A549 (cell line): ENCODE results near the gene SUDS3. TPM values are rescaled to one million over a fixed set of nuclear protein-coding genes. Genes with fewer than 3 reads are reported as not detected.

ENCODE experiments used
- ATAC-seq, 2 experiments: fragments of 200-7000 bp in 1 of 2; fragments of >200 bp in 1 of 2; cut with Nextera tagmentation in 1 of 2; cut with Tn5 transposase in 1 of 2; 3 replicates each; pipeline versions ENCODE4 v1.8.0 to v1.9.1; 2018 to 2020; ENCODE audit warnings: mild to moderate bottlenecking in 1 of 2, moderate library complexity in 1 of 2
- CTCF ChIA-PET: fragments of 300-600 bp; sonication (Branson Sonifier 250); formaldehyde crosslinking; extraction: SDS; loops from one replicate; lab custom pipeline; 2021; ENCODE audit warnings: antibody characterized with exemption, inconsistent platforms; lab: Yijun Ruan, JAX
- POLR2A ChIA-PET: fragments of 350-600 bp; formaldehyde crosslinking; extraction: SDS; loops from one replicate; lab custom pipeline; 2021; ENCODE audit warnings: antibody characterized with exemption, inconsistent platforms; lab: Yijun Ruan, JAX
- DNase-seq, 2 experiments: peaks; one replicate each; pipeline versions ENCODE4 v3.0.0 to v3.0.0-alpha.2; 2011 to 2016; ENCODE audit warnings: low read depth in 1 of 2, low spot score in 1 of 2
- FAIRE-seq: peaks from 2 replicates; lab custom pipeline; 2011; peaks lifted over from hg19 to GRCh38; lab: Jason Lieb, UNC
- H3K27ac ChIP-seq, 2 experiments: fragments of >200 bp; sonication (Bioruptor Twin); formaldehyde crosslinking; 3 replicates each; pipeline ENCODE4 v1.5.1; 2016 to 2017
- H3K4me1 ChIP-seq: fragments of >200 bp; sonication (Bioruptor Twin); formaldehyde crosslinking; 3 replicates; pipeline ENCODE4 v1.6.1; 2016
- H3K4me2 ChIP-seq: fragments of >200 bp; sonication (Bioruptor Twin); formaldehyde crosslinking; 3 replicates; pipeline ENCODE4 v1.6.1; 2016
- H3K4me3 ChIP-seq: fragments of >200 bp; sonication (Bioruptor Twin); formaldehyde crosslinking; 3 replicates; pipeline ENCODE4 v1.5.1; 2016
- H3K9me3 ChIP-seq: fragments of >200 bp; sonication (Bioruptor Twin); formaldehyde crosslinking; 3 replicates; pipeline ENCODE4 v1.6.1; 2016
- BHLHE40 ChIP-seq: IDR thresholded peaks from 2 replicates; pipeline ENCODE4 v1.6.1; 2012; ENCODE audit warnings: low read depth, low read length, inconsistent platforms
- EHMT2 ChIP-seq: fragments of 200-600 bp; sonication (generic); IDR thresholded peaks from 2 replicates; pipeline ENCODE4 v1.6.1; 2016; ENCODE audit warnings: antibody characterized with exemption, low read depth, mild to moderate bottlenecking, moderate library complexity
- EP300 ChIP-seq, 2 experiments: fragments of >200 bp; sonication (Bioruptor Twin); formaldehyde crosslinking; IDR thresholded peaks; 2 replicates in 1 of 2; 3 replicates in 1 of 2; pipeline ENCODE4 v1.6.1; 2016 to 2017
- GATA3 ChIP-seq: IDR thresholded peaks from 2 replicates; pipeline ENCODE4 v1.6.1; 2012; ENCODE audit warnings: borderline replicate concordance
- HEYL ChIP-seq: fragments of 250-450 bp; sonication (Bioruptor Pico); IDR thresholded peaks from 2 replicates; pipeline ENCODE4 v1.8.0; 2021; ENCODE audit warnings: mild to moderate bottlenecking, moderate library complexity
- HOXB13 ChIP-seq: fragments of 250-450 bp; sonication (Bioruptor Pico); IDR thresholded peaks from 2 replicates; pipeline ENCODE4 v1.5.0; 2020; ENCODE audit warnings: low read depth, mild to moderate bottlenecking, moderate library complexity
- KDM1A ChIP-seq: fragments of 200-600 bp; sonication (generic); IDR thresholded peaks from 2 replicates; pipeline ENCODE4 v1.6.1; 2016; ENCODE audit warnings: low read depth, mild to moderate bottlenecking
- MAFK ChIP-seq: fragments of 450-650 bp; IDR thresholded peaks from 2 replicates; pipeline ENCODE4 v1.6.1; 2014; ENCODE audit not compliant: partially characterized antibody
- MAZ ChIP-seq: fragments of 150-350 bp; IDR thresholded peaks from 2 replicates; pipeline ENCODE4 v1.6.1; 2014; ENCODE audit warnings: antibody characterized with exemption, low read depth, low read length, borderline replicate concordance
- RAD21 ChIP-seq, 2 experiments: fragments of >200 bp in 1 of 2; sonication (Bioruptor Twin) in 1 of 2; formaldehyde crosslinking in 1 of 2; IDR thresholded peaks in 1 of 2; conservative IDR thresholded peaks in 1 of 2; 2 replicates in 1 of 2; 3 replicates in 1 of 2; pipeline ENCODE4 v1.6.1; 2012 to 2018; ENCODE audit warnings: inconsistent platforms in 1 of 2
- RARB ChIP-seq: fragments of 250-450 bp; sonication (Bioruptor Pico); IDR thresholded peaks from 2 replicates; pipeline ENCODE4 v1.8.0; 2021; ENCODE audit warnings: mild to moderate bottlenecking, moderate library complexity
- RFX5 ChIP-seq: fragments of 450-650 bp; IDR thresholded peaks from 2 replicates; pipeline ENCODE4 v1.7.1; 2014; ENCODE audit warnings: antibody characterized with exemption, mild to moderate bottlenecking, moderate library complexity
- RNF2 ChIP-seq: fragments of 200-600 bp; sonication (generic); IDR thresholded peaks from 2 replicates; pipeline ENCODE4 v1.6.1; 2016; ENCODE audit warnings: low read depth, mild to moderate bottlenecking, antibody characterized with exemption, moderate library complexity, borderline replicate concordance
- SMC3 ChIP-seq: fragments of >200 bp; sonication (Bioruptor Twin); formaldehyde crosslinking; IDR thresholded peaks from 3 replicates; pipeline ENCODE4 v1.6.1; 2018; ENCODE audit warnings: inconsistent platforms
- ZNF302 ChIP-seq: fragments of 250-450 bp; sonication (Bioruptor Pico); IDR thresholded peaks from 2 replicates; pipeline ENCODE4 v1.9.0; 2021; ENCODE audit warnings: inconsistent platforms, mild to moderate bottlenecking, moderate library complexity
- WGBS: methylation state at CpG from one replicate; pipeline ENCODE4 v1.1.6; 2017; ENCODE audit errors: missing lambda C conversion rate; 5-methylcytosine and 5-hydroxymethylcytosine counted together
- polyA plus RNA-seq, 4 experiments: library from polyadenylated mRNA; depleted of rRNA in 3 of 4; stranded (reverse); fragments of >200 nt; fragmentation: RNase III in 1 of 4; extraction: RNeasy Plus Mini Kit Qiagen cat#74134 plus additional on column Dnase treatment in 1 of 4; gene quantifications; 2 replicates in 3 of 4; 3 replicates in 1 of 4; pipeline ENCODE4 v1.2.3, GENCODE V29; 2011 to 2017
- TF ChIP-seq, protein P1 (sequence below): fragments of 450-650 bp; IDR thresholded peaks from 2 replicates; pipeline ENCODE4 v1.6.1; 2014; ENCODE audit warnings: antibody characterized with exemption
- TF ChIP-seq, protein P2 (sequence below): IDR thresholded peaks from 2 replicates; pipeline ENCODE4 v1.6.1; 2012; ENCODE audit warnings: low read depth, borderline replicate concordance
- TF ChIP-seq, protein P3 (sequence below): IDR thresholded peaks from 2 replicates; pipeline ENCODE4 v1.6.1; 2012
- TF ChIP-seq, protein P4 (sequence below): fragments of 250-450 bp; sonication (Bioruptor Pico); IDR thresholded peaks from 2 replicates; pipeline ENCODE4 v1.5.0; 2021; ENCODE audit warnings: mild to moderate bottlenecking, moderate library complexity, borderline replicate concordance

The SUDS3 gene
- polyA plus RNA-seq, 2 of the 4 experiments (the other 2 are of a cell fraction) = 20.3 to 36.5 TPM

DNA sequence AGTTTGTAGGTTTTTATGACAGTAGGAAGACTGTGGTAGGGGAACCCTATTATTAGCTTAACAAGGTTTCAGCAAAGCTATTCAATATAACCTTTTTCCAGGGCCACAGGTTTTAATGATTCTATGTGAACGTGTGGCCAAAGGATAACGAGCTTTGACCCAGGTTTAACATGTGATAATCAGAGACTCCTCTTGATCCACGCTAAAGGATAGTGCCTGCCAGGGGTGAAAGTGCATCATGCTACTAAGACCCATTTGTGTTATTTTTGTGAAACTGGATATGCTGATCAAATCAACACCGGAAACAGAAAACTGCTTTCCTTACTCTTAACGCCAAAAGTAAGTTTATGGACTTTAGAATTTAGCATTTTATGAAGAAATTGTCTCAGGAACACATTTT, 2.7 kb upstream of the SUDS3 start:
- peak overlapping the region; percentile 83 to 88 for H3K27ac ChIP-seq
- ChIA-PET POLR2A (interaction anchor here (0.5 to 1.8 kb wide), 3 partner anchors 17 to 1866 kb away, joined by 3 to 13 read pairs (median 6); no protein-coding TSS in a partner anchor), CTCF (interaction anchor here (0.6 to 6.6 kb wide), 5 partner anchors 15 to 252 kb away, joined by 3 to 193 read pairs (median 5); no protein-coding TSS in a partner anchor)
- H3K9me3 ChIP-seq = no peaks in the 10 kb centered on the region
- H3K4me1 ChIP-seq = peaks cover 23% of the 10 kb centered on the region
- no peak for TF ChIP-seq BHLHE40
- TF ChIP-seq, protein P1, sequence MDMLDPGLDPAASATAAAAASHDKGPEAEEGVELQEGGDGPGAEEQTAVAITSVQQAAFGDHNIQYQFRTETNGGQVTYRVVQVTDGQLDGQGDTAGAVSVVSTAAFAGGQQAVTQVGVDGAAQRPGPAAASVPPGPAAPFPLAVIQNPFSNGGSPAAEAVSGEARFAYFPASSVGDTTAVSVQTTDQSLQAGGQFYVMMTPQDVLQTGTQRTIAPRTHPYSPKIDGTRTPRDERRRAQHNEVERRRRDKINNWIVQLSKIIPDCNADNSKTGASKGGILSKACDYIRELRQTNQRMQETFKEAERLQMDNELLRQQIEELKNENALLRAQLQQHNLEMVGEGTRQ = no peak
- TF ChIP-seq SMC3 = no peak
- no peak for TF ChIP-seq RAD21 (conservative IDR thresholded peaks at IDR 0.05 in 1 of 2, IDR thresholded peaks at IDR 0.05 in 1 of 2)
- TF ChIP-seq RFX5 = no peak
- TF ChIP-seq ZNF302 (CRISPR knock-in tag) = no peak
- TF ChIP-seq, protein P2, sequence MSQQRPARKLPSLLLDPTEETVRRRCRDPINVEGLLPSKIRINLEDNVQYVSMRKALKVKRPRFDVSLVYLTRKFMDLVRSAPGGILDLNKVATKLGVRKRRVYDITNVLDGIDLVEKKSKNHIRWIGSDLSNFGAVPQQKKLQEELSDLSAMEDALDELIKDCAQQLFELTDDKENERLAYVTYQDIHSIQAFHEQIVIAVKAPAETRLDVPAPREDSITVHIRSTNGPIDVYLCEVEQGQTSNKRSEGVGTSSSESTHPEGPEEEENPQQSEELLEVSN = no peak
- TF ChIP-seq GATA3 = no peak
- no peak for TF ChIP-seq EP300 (IDR thresholded peaks at IDR 0.05)
- TF ChIP-seq KDM1A = no peak
- no peak for TF ChIP-seq HEYL (CRISPR knock-in tag)
- no peak for TF ChIP-seq MAZ
- TF ChIP-seq RNF2 = no peak
- TF ChIP-seq, protein P3, sequence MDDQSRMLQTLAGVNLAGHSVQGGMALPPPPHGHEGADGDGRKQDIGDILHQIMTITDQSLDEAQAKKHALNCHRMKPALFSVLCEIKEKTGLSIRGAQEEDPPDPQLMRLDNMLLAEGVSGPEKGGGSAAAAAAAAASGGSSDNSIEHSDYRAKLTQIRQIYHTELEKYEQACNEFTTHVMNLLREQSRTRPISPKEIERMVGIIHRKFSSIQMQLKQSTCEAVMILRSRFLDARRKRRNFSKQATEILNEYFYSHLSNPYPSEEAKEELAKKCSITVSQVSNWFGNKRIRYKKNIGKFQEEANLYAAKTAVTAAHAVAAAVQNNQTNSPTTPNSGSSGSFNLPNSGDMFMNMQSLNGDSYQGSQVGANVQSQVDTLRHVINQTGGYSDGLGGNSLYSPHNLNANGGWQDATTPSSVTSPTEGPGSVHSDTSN = no peak
- TF ChIP-seq HOXB13 = no peak
- no peak for TF ChIP-seq RARB (CRISPR knock-in tag)
- no peak for TF ChIP-seq MAFK
- TF ChIP-seq, protein P4, sequence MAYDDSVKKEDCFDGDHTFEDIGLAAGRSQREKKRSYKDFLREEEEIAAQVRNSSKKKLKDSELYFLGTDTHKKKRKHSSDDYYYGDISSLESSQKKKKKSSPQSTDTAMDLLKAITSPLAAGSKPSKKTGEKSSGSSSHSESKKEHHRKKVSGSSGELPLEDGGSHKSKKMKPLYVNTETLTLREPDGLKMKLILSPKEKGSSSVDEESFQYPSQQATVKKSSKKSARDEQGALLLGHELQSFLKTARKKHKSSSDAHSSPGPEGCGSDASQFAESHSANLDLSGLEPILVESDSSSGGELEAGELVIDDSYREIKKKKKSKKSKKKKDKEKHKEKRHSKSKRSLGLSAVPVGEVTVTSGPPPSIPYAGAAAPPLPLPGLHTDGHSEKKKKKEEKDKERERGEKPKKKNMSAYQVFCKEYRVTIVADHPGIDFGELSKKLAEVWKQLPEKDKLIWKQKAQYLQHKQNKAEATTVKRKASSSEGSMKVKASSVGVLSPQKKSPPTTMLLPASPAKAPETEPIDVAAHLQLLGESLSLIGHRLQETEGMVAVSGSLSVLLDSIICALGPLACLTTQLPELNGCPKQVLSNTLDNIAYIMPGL (CRISPR knock-in tag) = no peak
- DNase-seq (no peak), ATAC-seq (no peak), FAIRE-seq (no peak)
- H3K4me3 ChIP-seq = peak overlapping the region; percentile 55
- peak overlapping the region; percentile 84 for H3K4me2 ChIP-seq
- WGBS = 81% methylated on average over 5 of the region's 5 CpGs

DNA sequence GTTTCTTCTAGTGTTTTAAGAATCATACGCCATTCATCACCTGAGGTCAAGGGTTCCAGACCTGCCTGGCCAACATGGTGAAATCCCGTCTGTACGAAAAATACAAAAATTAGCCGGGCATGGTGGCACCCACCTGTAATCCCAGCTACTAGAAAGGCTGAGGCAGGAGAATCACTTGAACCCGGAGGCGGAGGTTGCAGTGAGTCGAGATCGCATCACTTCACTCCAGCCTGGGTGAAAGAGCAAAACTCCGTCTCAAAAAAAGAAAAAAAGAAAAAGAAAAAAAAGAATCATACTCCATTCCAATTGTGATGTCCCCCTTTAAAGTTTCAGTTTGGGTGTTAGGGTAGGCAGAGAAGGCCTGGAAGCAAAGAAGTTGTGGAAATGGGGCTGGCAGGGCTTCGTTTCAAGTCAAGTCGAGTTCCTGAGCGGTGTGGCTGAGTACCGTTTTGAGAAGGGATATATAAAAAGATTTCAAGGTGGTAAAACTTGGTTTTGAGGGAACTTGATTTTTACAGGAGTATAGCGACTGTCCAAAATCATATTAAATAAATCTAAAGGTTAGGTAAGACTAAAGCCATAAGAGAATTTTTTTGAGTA, 2.1 kb upstream of the SUDS3 start:
- ATAC-seq (no peak), FAIRE-seq (no peak)
- H3K4me1 ChIP-seq = peaks cover 23% of the 10 kb centered on the region
- peak overlapping the region; percentile 84; the same call in 2 of the 3 replicates for H3K4me2 ChIP-seq
- TF ChIP-seq EHMT2 = no peak
- TF ChIP-seq, protein P2 = no peak
- TF ChIP-seq, all 56 proteins: peak for 0
- no peaks in the 10 kb centered on the region for H3K9me3 ChIP-seq
- POLR2A ChIA-PET = interaction anchor here (0.5 to 1.8 kb wide), 2 partner anchors 18 to 1865 kb away, joined by 3 to 13 read pairs; no protein-coding TSS in a partner anchor
- no peak for DNase-seq
- no peak overlapping the region for H3K4me3 ChIP-seq
- H3K27ac ChIP-seq = peak overlapping the region in 1 of 2 experiments; percentile 88; a peak in 2 of 6 replicates
- CTCF ChIA-PET = interaction anchor here (2.3 to 6.6 kb wide), 2 partner anchors 190 to 209 kb away, joined by 11 to 193 read pairs; no protein-coding TSS in a partner anchor
- WGBS = 90% methylated on average over 14 of the region's 14 CpGs
